ENCODE data around the gene PITX3. TPM values are rescaled to one million over a fixed set of nuclear protein-coding genes. Genes with fewer than 3 reads are reported as not detected.

The PITX3 gene
- total and polyA plus RNA-seq, 2 experiments from 2014 or later, result 0.34 TPM; not detected in 1

- no peak overlapping the region for H3K4me3 Mint-ChIP-seq
These were observed 32.8 kb upstream of the PITX3 start for GRCh38 chr10:102274062-102274461.

GRCh38 chr10:102269017-102269416 lies 27.7 kb upstream of the PITX3 start:
- Histone ChIP-seq H3K9me2 (ENCODE audit: insufficient read depth) (no peaks in the 10 kb centered on the region), H3F3A (replicated peaks; ENCODE audit: low read depth) (no peaks in the 10 kb centered on the region), H2AFZ (no peak overlapping the region), H3K36me3 (ENCODE audit: insufficient read depth) (no peaks in the 10 kb centered on the region), H3K4me3 (no peak overlapping the region), H3K27me3 (ENCODE audit: insufficient read depth) (no peaks in the 10 kb centered on the region), H4K20me1 (replicated peaks; ENCODE audit: insufficient read depth) (peaks cover 17% of the 10 kb centered on the region), H3K4me1 (ENCODE audit: insufficient read depth) (peaks cover 5% of the 10 kb centered on the region), H3K4me2 (no peak overlapping the region), H3K79me2 (replicated peaks; ENCODE audit: insufficient read depth) (peaks cover 11% of the 10 kb centered on the region), H3K27ac (ENCODE audit: low read depth) (no peak overlapping the region)
- Mint-ChIP-seq H3K27me3 (ENCODE audit: insufficient read depth, low read depth, poor library complexity) (no peaks in the 10 kb centered on the region), H3K4me3 (no peak overlapping the region), H3K4me1 (peaks cover 4% of the 10 kb centered on the region; the same call in 2 of the 3 replicates), H3K36me3 (ENCODE audit: low read depth) (no peaks in the 10 kb centered on the region), H3K9me3 (no peaks in the 10 kb centered on the region), H3K27ac (no peak overlapping the region)
- DNase-seq (ENCODE audit: low spot score) (no peak), ATAC-seq (no peak)
- no peak for TF ChIP-seq NANOG (IDR thresholded peaks at IDR 0.05; ENCODE audit: borderline replicate concordance)
- TF ChIP-seq CTCF (conservative IDR thresholded peaks at IDR 0.05; ENCODE audit: low read depth in 2 of 2), result no peak
- TF ChIP-seq, protein P1, sequence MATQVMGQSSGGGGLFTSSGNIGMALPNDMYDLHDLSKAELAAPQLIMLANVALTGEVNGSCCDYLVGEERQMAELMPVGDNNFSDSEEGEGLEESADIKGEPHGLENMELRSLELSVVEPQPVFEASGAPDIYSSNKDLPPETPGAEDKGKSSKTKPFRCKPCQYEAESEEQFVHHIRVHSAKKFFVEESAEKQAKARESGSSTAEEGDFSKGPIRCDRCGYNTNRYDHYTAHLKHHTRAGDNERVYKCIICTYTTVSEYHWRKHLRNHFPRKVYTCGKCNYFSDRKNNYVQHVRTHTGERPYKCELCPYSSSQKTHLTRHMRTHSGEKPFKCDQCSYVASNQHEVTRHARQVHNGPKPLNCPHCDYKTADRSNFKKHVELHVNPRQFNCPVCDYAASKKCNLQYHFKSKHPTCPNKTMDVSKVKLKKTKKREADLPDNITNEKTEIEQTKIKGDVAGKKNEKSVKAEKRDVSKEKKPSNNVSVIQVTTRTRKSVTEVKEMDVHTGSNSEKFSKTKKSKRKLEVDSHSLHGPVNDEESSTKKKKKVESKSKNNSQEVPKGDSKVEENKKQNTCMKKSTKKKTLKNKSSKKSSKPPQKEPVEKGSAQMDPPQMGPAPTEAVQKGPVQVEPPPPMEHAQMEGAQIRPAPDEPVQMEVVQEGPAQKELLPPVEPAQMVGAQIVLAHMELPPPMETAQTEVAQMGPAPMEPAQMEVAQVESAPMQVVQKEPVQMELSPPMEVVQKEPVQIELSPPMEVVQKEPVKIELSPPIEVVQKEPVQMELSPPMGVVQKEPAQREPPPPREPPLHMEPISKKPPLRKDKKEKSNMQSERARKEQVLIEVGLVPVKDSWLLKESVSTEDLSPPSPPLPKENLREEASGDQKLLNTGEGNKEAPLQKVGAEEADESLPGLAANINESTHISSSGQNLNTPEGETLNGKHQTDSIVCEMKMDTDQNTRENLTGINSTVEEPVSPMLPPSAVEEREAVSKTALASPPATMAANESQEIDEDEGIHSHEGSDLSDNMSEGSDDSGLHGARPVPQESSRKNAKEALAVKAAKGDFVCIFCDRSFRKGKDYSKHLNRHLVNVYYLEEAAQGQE (IDR thresholded peaks at IDR 0.05; ENCODE audit: unreplicated experiment), result no peak
- no peak for TF ChIP-seq STAT1 (IDR thresholded peaks at IDR 0.05; ENCODE audit: unreplicated experiment)
- TF ChIP-seq EZH2 (IDR thresholded peaks at IDR 0.05; ENCODE audit: low read depth, unreplicated experiment), result no peak
- TF ChIP-seq ZNF114 (CRISPR knock-in tag; IDR thresholded peaks at IDR 0.05), result no peak

More at GRCh38 chr10:102274062-102274461, 32.8 kb upstream of the PITX3 start:
- H3K4me2 ChIP-seq, result no peak overlapping the region
- no peak overlapping the region for H3K27ac ChIP-seq (ENCODE audit: low read depth)
- H3K9me3 Mint-ChIP-seq, result no peaks in the 10 kb centered on the region
- no peak overlapping the region for H3K27ac Mint-ChIP-seq
- H3K27me3 ChIP-seq (ENCODE audit: insufficient read depth), result no peaks in the 10 kb centered on the region
- H3F3A ChIP-seq (replicated peaks; ENCODE audit: low read depth), result no peaks in the 10 kb centered on the region
- H3K36me3 ChIP-seq (ENCODE audit: insufficient read depth), result no peaks in the 10 kb centered on the region
- H3K4me3 ChIP-seq, result no peak overlapping the region
- TF ChIP-seq JUNB (IDR thresholded peaks at IDR 0.05; ENCODE audit: unreplicated experiment) (no peak), NANOG (IDR thresholded peaks at IDR 0.05; ENCODE audit: borderline replicate concordance) (no peak), ETS1 (IDR thresholded peaks at IDR 0.05) (no peak), EZH2 (IDR thresholded peaks at IDR 0.05; ENCODE audit: low read depth, unreplicated experiment) (no peak), CTCF (conservative IDR thresholded peaks at IDR 0.05; ENCODE audit: low read depth in 2 of 2) (no peak), ZNF331 (CRISPR knock-in tag; IDR thresholded peaks at IDR 0.05; ENCODE audit: low read depth) (no peak), CREB1 (CRISPR knock-in tag; IDR thresholded peaks at IDR 0.05; ENCODE audit: low read depth) (no peak)
- peaks cover 11% of the 10 kb centered on the region for H3K79me2 ChIP-seq (replicated peaks; ENCODE audit: insufficient read depth)
- no peak for ATAC-seq
- H2AFZ ChIP-seq, result no peak overlapping the region
- H3K4me1 Mint-ChIP-seq, result no peaks in the 10 kb centered on the region
- no peaks in the 10 kb centered on the region for H3K4me1 ChIP-seq (ENCODE audit: insufficient read depth)
- DNase-seq (ENCODE audit: low spot score), result no peak
- no peaks in the 10 kb centered on the region for H3K27me3 Mint-ChIP-seq (ENCODE audit: insufficient read depth, low read depth, poor library complexity)
- no peaks in the 10 kb centered on the region for H3K9me2 ChIP-seq (ENCODE audit: insufficient read depth)
- H4K20me1 ChIP-seq (replicated peaks; ENCODE audit: insufficient read depth), result peaks cover 24% of the 10 kb centered on the region
- H3K36me3 Mint-ChIP-seq (ENCODE audit: low read depth), result no peaks in the 10 kb centered on the region
